Natural killer cell (primary cell): ENCODE results near the gene TMEM269. TPM values are rescaled to one million over a fixed set of nuclear protein-coding genes. Genes with fewer than 3 reads are reported as not detected.

Experiments used
- ATAC-seq, 3 donors: fragments of 150-1000 bp in 2 of 3; fragments of 200-7000 bp in 1 of 3; cut with Tn5 transposase; 1 replicate in 1 of 3; 2 replicates in 2 of 3; pipeline ENCODE4 v1.10.0; 2021; ENCODE audit warnings: mild to moderate bottlenecking in 2 of 3, moderate library complexity in 2 of 3
- DNase-seq, 2 donors: peaks; one replicate each; pipeline versions ENCODE4 v3.0.0 to v3.0.0-alpha.2; 2013 to 2021; ENCODE audit warnings: mixed read lengths in 1 of 2
- H3K27ac ChIP-seq: one replicate; pipeline ENCODE4 v1.5.1; 2013; ENCODE audit warnings: mild to moderate bottlenecking, low read length
- H3K27me3 ChIP-seq: one replicate; pipeline ENCODE4 v1.6.1; 2013; ENCODE audit warnings: low read length; ENCODE audit not compliant: control insufficient read depth, insufficient read depth
- H3K36me3 ChIP-seq: one replicate; pipeline ENCODE4 v1.6.1; 2013; ENCODE audit warnings: low read length; ENCODE audit not compliant: control insufficient read depth, insufficient read depth
- H3K4me1 ChIP-seq: one replicate; pipeline ENCODE4 v1.6.1; 2013; ENCODE audit warnings: low read length; ENCODE audit not compliant: control insufficient read depth, insufficient read depth
- H3K4me3 ChIP-seq: one replicate; pipeline ENCODE4 v1.5.1; 2013; ENCODE audit warnings: low read length
- H3K9me3 ChIP-seq: one replicate; pipeline ENCODE4 v1.6.1; 2013; ENCODE audit warnings: low read length; ENCODE audit not compliant: control insufficient read depth, insufficient read depth
- H3K27ac Mint-ChIP-seq, 2 donors: one replicate each; pipeline ENCODE4 v1.8.0; 2022; ENCODE audit warnings: mild to moderate bottlenecking in 2 of 2, mixed read lengths in 2 of 2, moderate library complexity in 1 of 2
- H3K27me3 Mint-ChIP-seq, 2 donors: one replicate each; pipeline ENCODE4 v1.8.0; 2022; ENCODE audit warnings: low read depth in 2 of 2, mixed read lengths in 2 of 2
- H3K36me3 Mint-ChIP-seq: one replicate; pipeline ENCODE4 v1.8.0; 2022; ENCODE audit warnings: mixed read lengths
- H3K4me1 Mint-ChIP-seq, 2 donors: one replicate each; pipeline ENCODE4 v1.8.0; 2022; ENCODE audit warnings: mixed read lengths in 2 of 2
- H3K4me3 Mint-ChIP-seq: one replicate; pipeline ENCODE4 v1.8.0; 2022; ENCODE audit warnings: mild to moderate bottlenecking, moderate library complexity, mixed read lengths
- H3K9me3 Mint-ChIP-seq, 2 donors: one replicate each; pipeline ENCODE4 v1.8.0; 2022; ENCODE audit warnings: mixed read lengths in 2 of 2
- CTCF ChIP-seq: fragments of 200-600 bp; IDR thresholded peaks from one replicate; pipeline ENCODE4 v1.8.0; 2022; ENCODE audit warnings: antibody characterized with exemption
- WGBS: methylation state at CpG from one replicate; pipeline ENCODE4 v1.1.7; 2013; ENCODE audit warnings: missing lambda C conversion rate; ENCODE audit not compliant: insufficient coverage; 5-methylcytosine and 5-hydroxymethylcytosine counted together
- intact Hi-C: fragments of 100-400 bp; cut with micrococcal nuclease; formaldehyde crosslinking; loops from one replicate; pipeline ENCODE4 v1.14.2; 2022
- total RNA-seq, 4 donors: library from RNA; stranded (reverse); fragments of 120-200 nt in 1 of 4; gene quantifications; one replicate each; pipeline versions ENCODE4 v1.2.3 to v1.2.4, GENCODE V29; 2013 to 2022

TMEM269 gene
- total RNA-seq, 3 donors from 2014 or later (not counting 1 experiment from before 2014, with no cell fraction given): 0.18 to 1.4 (median 0.33) TPM

GRCh38 chr1:42740851-42741580, 43.8 kb upstream of the TMEM269 start:
- Histone ChIP-seq H3K4me1 (peaks cover 15% of the 10 kb centered on the region), H3K27ac (no peak overlapping the region), H3K36me3 (peaks cover 2% of the 10 kb centered on the region), H3K4me3 (no peak overlapping the region), H3K27me3 (no peaks in the 10 kb centered on the region), H3K9me3 (no peaks in the 10 kb centered on the region)
- peak in 1 of 3 donors; percentile 18 for ATAC-seq
- TF ChIP-seq CTCF: no peak
- DNase-seq: no peak
- WGBS: 91% methylated on average over 15 of the region's 19 CpGs
- H3K9me3 Mint-ChIP-seq: no peaks in the 10 kb centered on the region
- intact Hi-C loops: no loop called here
- H3K36me3 Mint-ChIP-seq: no peaks in the 10 kb centered on the region
- no peak overlapping the region for H3K4me3 Mint-ChIP-seq
- H3K27me3 Mint-ChIP-seq: no peaks in the 10 kb centered on the region
- H3K4me1 Mint-ChIP-seq: peaks cover 0 to 11% of the 10 kb centered on the region in 2 donors
- no peak overlapping the region for H3K27ac Mint-ChIP-seq

GRCh38 chr1:42741706-42742105, 43.1 kb upstream of the TMEM269 start:
- Histone ChIP-seq H3K4me1 (peaks cover 9% of the 10 kb centered on the region), H3K4me3 (no peak overlapping the region), H3K36me3 (peaks cover 8% of the 10 kb centered on the region), H3K27me3 (no peaks in the 10 kb centered on the region), H3K27ac (no peak overlapping the region), H3K9me3 (no peaks in the 10 kb centered on the region)
- WGBS: 85% methylated on average over 4 of the region's 4 CpGs
- no peaks in the 10 kb centered on the region for H3K27me3 Mint-ChIP-seq
- no peak overlapping the region for H3K4me3 Mint-ChIP-seq
- no peak overlapping the region for H3K27ac Mint-ChIP-seq
- H3K36me3 Mint-ChIP-seq: no peaks in the 10 kb centered on the region
- ATAC-seq (no peak), DNase-seq (no peak)
- intact Hi-C loops: no loop called here
- H3K9me3 Mint-ChIP-seq: no peaks in the 10 kb centered on the region
- no peak for TF ChIP-seq CTCF
- H3K4me1 Mint-ChIP-seq: peaks cover 0 to 7% of the 10 kb centered on the region in 2 donors

GRCh38 chr1:42742141-42742540, 42.6 kb upstream of the TMEM269 start:
- H3K27me3 Mint-ChIP-seq: no peaks in the 10 kb centered on the region
- no peak for DNase-seq
- Histone ChIP-seq H3K4me1 (peaks cover 5% of the 10 kb centered on the region), H3K4me3 (no peak overlapping the region), H3K27ac (no peak overlapping the region), H3K36me3 (peaks cover 8% of the 10 kb centered on the region), H3K9me3 (no peaks in the 10 kb centered on the region), H3K27me3 (no peaks in the 10 kb centered on the region)
- no peak overlapping the region for H3K4me3 Mint-ChIP-seq
- no peak overlapping the region for H3K27ac Mint-ChIP-seq
- intact Hi-C loops: no loop called here
- 88% methylated on average over 8 of the region's 8 CpGs for WGBS
- no peak for ATAC-seq
- TF ChIP-seq CTCF: no peak
- H3K36me3 Mint-ChIP-seq: no peaks in the 10 kb centered on the region
- no peaks in the 10 kb centered on the region for H3K9me3 Mint-ChIP-seq
- H3K4me1 Mint-ChIP-seq: peaks cover 0 to 3% of the 10 kb centered on the region in 2 donors
